ENCODE data around the gene SPACA5.
A peak's percentile ranks its signal among the peaks of the same experiment; 100 is the strongest.
"Not testable (repeated sequence)": the region's sequence is repeated elsewhere in the genome, so short reads cannot be mapped to it uniquely, and the experiment has no call there.

The SPACA5 gene

GRCh38 chrX:48021026-48021900 is 14.5 kb downstream of the SPACA5 start:
- DNase-seq (ENCODE audit: extremely low read depth in 1 of 2, low read depth in 1 of 2), result peak; percentile 51 to 55

- DNase-seq (ENCODE audit: extremely low read depth in 1 of 2, low read depth in 1 of 2), result no peak
These were observed 15.3 kb downstream of the SPACA5 start for GRCh38 chrX:48022100-48022499.

GRCh38 chrX:48022738-48023137 is 15.9 kb downstream of the SPACA5 start:
- DNase-seq (ENCODE audit: extremely low read depth in 1 of 2, low read depth in 1 of 2), result no peak

GRCh38 chrX:48025561-48025960 is 18.8 kb downstream of the SPACA5 start:
- no peak for DNase-seq (ENCODE audit: extremely low read depth in 1 of 2, low read depth in 1 of 2)

GRCh38 chrX:48027545-48027944 is 20.8 kb downstream of the SPACA5 start:
- DNase-seq (ENCODE audit: extremely low read depth in 1 of 2, low read depth in 1 of 2), result not testable (repeated sequence)

GRCh38 chrX:48028091-48028490 is 21.3 kb downstream of the SPACA5 start:
- no peak for DNase-seq (ENCODE audit: extremely low read depth in 1 of 2, low read depth in 1 of 2)

- no peak for DNase-seq (ENCODE audit: extremely low read depth in 1 of 2, low read depth in 1 of 2)
These were observed 23.4 kb downstream of the SPACA5 start for GRCh38 chrX:48030237-48030636.

- DNase-seq (ENCODE audit: extremely low read depth in 1 of 2, low read depth in 1 of 2), result not testable (repeated sequence)
These were observed 23.9 kb downstream of the SPACA5 start for GRCh38 chrX:48030641-48031173.

- DNase-seq (ENCODE audit: extremely low read depth in 1 of 2, low read depth in 1 of 2), result no peak
These were observed 29.1 kb downstream of the SPACA5 start for GRCh38 chrX:48035891-48036290.

GRCh38 chrX:48043056-48043455 is 36.3 kb downstream of the SPACA5 start:
- no peak for DNase-seq (ENCODE audit: extremely low read depth in 1 of 2, low read depth in 1 of 2)

- no peak for DNase-seq (ENCODE audit: extremely low read depth in 1 of 2, low read depth in 1 of 2)
These were observed 38.9 kb downstream of the SPACA5 start for GRCh38 chrX:48045410-48046311.

GRCh38 chrX:48046846-48047245 is 40.1 kb downstream of the SPACA5 start:
- DNase-seq (ENCODE audit: extremely low read depth in 1 of 2, low read depth in 1 of 2), result no peak

- no peak for DNase-seq (ENCODE audit: extremely low read depth in 1 of 2, low read depth in 1 of 2)
These were observed 52.0 kb downstream of the SPACA5 start for GRCh38 chrX:48058621-48059295.

GRCh38 chrX:48059296-48059639 is 52.5 kb downstream of the SPACA5 start:
- no peak for DNase-seq (ENCODE audit: extremely low read depth in 1 of 2, low read depth in 1 of 2)
